HG03066 (cell line): Measurements from ENCODE around the gene RTP2.
"Not testable (repeated sequence)": the region's sequence is repeated elsewhere in the genome, so short reads cannot be mapped to it uniquely, and the experiment has no call there.

Experiments used
- ATAC-seq: cut with Tn5 transposase; IDR thresholded peaks from one replicate; pipeline ENCODE4 v1.9.1; 2021; ENCODE audit warnings: low read depth; ENCODE audit not compliant: unreplicated experiment

Gene RTP2

GRCh38 chr3:187717572-187717971, 15.2 kb upstream of the RTP2 start:
- ATAC-seq: no peak

- ATAC-seq: peak; percentile 89
Measured at GRCh38 chr3:187714404-187714979, 12.1 kb upstream of the RTP2 start.

DNA sequence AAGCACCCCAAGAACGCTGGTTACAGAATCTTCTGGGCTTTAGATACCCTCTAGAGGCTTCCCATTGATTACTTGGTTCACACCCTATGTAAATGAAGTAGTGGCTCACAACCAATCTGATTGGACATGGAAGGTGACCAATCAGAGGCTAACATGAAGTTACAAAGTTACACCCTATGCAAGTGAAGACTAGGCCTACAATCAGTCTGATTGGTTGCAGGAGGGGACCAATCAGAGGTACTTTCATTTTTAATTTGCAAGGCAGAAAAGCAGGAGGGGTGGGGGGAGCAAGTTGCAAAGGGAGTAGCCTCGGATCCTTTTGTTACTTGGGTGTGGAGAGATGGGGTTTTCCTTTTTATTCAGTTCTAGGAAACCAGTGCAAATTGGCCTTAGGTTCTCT, 11.1 kb upstream of the RTP2 start:
- ATAC-seq: no peak

GRCh38 chr3:187709155-187709554, 6.8 kb upstream of the RTP2 start:
- no peak for ATAC-seq

- no peak for ATAC-seq
Measured at GRCh38 chr3:187708696-187709095, 6.3 kb upstream of the RTP2 start.

- no peak for ATAC-seq
Measured at GRCh38 chr3:187706971-187707370, 4.6 kb upstream of the RTP2 start.

DNA sequence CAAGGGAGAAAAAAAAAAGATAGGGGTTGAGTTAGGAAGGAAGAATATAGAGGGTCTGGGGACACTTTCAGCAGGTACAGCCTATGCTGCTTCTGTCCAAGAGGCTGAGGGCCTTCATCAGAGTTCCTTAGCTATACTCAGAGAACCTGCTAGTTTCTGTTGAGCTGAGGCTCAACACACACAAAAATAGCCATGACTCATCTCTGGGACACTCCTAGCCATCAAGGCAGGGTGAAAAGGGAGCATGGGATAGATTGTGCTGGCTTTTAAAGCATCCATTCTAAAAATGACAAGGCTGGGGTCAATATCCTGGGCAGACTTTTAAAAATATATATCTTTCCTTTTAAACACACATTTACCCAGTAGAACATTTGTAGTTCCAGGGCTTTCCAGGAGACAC, 2.8 kb upstream of the RTP2 start:
- ATAC-seq: no peak

GRCh38 chr3:187700249-187700648, 2.1 kb downstream of the RTP2 start:
- no peak for ATAC-seq

GRCh38 chr3:187698499-187699399, 3.6 kb downstream of the RTP2 start:
- ATAC-seq: no peak

GRCh38 chr3:187696021-187696420, 6.3 kb downstream of the RTP2 start:
- no peak for ATAC-seq

GRCh38 chr3:187695449-187695848, 6.9 kb downstream of the RTP2 start:
- no peak for ATAC-seq

DNA sequence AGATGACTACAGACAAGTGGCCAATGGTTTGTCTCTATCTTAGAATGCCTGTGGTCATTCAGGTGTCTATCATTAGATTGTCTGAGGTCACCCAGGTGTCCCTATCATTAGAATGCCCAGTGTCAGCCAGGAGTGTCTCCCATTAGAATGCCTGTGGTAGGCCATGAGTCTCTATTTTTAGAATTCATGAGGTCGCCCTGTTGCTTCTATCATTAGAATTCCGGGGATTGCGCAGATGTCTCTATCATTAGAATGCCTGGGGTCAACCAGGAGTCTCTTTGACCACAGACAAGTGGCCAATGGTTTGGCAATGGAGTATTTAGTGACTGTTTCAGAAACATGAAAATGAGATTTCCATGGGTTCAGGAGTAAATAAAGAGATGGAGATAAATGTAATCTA, 7.6 kb downstream of the RTP2 start:
- no peak for ATAC-seq

GRCh38 chr3:187693431-187693830, 8.9 kb downstream of the RTP2 start:
- no peak for ATAC-seq

- no peak for ATAC-seq
Measured at GRCh38 chr3:187689984-187690383, 12.4 kb downstream of the RTP2 start.

GRCh38 chr3:187686621-187687273, 15.6 kb downstream of the RTP2 start:
- no peak for ATAC-seq

DNA sequence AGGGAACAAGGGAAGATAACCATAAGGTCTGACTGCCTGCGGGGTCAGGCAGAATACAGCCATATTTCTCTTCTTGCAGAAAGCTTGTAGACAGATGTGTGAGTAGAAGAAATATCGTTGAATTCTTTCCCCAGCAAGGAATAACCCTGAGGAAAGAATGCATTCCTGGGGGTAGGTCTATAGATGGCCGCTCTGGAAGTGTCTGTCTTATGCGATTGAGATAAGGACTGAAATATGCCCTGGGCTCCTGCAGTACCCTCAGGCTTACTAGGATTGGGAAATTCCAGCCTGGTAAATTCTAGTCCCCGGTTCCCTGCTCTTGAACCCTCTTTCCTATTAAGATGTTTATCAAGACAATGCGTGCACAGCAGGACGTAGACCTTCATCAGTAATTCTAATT, 16.4 kb downstream of the RTP2 start:
- ATAC-seq: no peak

GRCh38 chr3:187684880-187685279, 17.5 kb downstream of the RTP2 start:
- no peak for ATAC-seq

GRCh38 chr3:187684444-187684843, 17.9 kb downstream of the RTP2 start:
- ATAC-seq: no peak

- not testable (repeated sequence) for ATAC-seq
Measured at GRCh38 chr3:187681756-187682155, 20.6 kb downstream of the RTP2 start.

DNA sequence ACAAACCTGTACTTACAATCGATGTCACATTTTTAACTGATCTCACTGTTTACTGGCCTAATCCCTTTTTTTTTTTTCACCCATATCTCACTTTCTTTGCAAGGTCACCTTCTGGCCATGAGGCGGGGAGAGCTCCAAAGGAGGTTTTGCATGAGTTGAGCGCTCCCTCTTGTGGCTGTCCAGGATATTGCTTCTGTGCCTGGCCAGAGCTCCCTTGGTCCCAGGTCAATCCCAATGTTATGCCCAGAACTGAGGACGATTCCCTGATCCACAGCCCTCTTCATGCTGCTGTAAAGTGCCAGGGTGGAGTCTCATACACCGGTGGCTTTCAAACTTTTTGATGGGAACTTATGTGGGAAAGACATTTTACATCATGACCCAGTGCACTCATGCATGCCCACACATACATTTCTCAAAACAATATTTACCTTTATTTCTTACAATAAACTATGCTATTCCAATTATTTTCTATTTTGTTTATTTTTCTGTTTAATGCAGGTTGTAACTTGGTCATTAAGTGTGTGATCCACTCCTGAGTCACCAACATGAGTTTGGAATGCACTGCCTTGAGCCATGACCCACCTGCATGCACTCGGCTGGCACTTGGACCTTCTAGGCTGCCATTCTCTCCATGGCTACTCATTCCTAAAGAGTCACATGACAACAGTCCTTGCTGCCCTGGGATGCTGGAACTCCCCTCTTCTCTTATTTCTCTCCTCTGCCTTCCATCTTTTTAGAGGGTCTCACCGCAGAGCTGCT, 22.5 kb downstream of the RTP2 start:
- ATAC-seq: peak; percentile 56

GRCh38 chr3:187678726-187679268, 23.6 kb downstream of the RTP2 start:
- ATAC-seq: no peak
